GM12891 (cell line): ENCODE measurements around the gene ARL6IP6.

ENCODE experiments used
- POLR2A ChIP-seq: IDR thresholded peaks from 2 replicates; pipeline ENCODE4 v1.6.1; 2011; ENCODE audit warnings: low read depth, low read length, control low read depth
- POLR2AphosphoS5 ChIP-seq: IDR thresholded peaks from 2 replicates; pipeline ENCODE4 v1.6.1; 2011; ENCODE audit warnings: low read depth, low read length, control low read depth
- POU2F2 ChIP-seq: IDR thresholded peaks from 2 replicates; pipeline ENCODE4 v1.6.1; 2011; ENCODE audit warnings: low read depth, mild to moderate bottlenecking, control low read depth, low read length, moderate library complexity
- SPI1 ChIP-seq: IDR thresholded peaks from 2 replicates; pipeline ENCODE4 v1.6.1; 2011; ENCODE audit warnings: low read depth, low read length, control low read depth
- TAF1 ChIP-seq: IDR thresholded peaks from 2 replicates; pipeline ENCODE4 v1.6.1; 2011; ENCODE audit warnings: low read depth, low read length, control low read depth

DNA sequence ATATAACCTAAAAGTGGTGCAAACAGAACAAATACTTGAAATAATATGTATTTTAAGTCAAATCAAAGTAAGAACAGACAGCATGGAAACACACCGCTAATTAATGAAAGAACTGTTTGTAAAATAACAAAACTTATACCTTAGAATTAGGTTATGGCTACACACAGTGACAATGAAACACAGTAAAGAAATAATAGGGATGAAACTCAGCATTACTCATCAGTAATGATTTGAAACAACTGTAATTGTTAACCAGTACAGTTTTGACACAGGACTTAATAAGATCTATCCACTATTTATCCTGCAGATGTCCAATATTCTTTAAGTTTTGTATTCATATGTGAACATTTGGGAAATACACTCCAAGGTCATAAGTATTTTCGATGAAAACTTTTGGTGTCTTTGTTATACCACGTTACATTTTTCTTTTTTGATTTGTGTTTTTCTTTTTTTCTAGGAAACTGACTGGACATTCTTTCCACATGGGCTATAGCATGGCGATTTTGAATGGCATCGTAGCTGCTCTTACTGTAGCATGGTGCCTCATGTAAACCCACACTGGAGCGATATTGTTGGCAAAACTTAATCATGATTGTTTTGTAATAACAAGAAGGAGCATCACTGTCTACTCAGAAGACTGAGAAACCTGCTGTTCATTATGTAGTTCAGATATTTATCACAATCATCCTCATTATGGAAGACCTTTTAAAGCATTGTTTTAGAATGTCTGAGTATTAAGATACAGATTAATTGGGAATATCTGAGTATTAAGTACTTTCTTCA, 41.1 kb downstream of the ARL6IP6 start:
- TF ChIP-seq POLR2A: no peak
- TF ChIP-seq TAF1: no peak
- no peak for TF ChIP-seq POLR2AphosphoS5
- TF ChIP-seq SPI1: no peak
- no peak for TF ChIP-seq POU2F2
